HuH-7 (cell line): ENCODE data around the gene ATF2.
A peak's percentile ranks its signal among the peaks of the same experiment; 100 is the strongest.

ENCODE experiments used
- DNase-seq: peaks from one replicate; pipeline ENCODE4 v3.0.0; 2011; ENCODE audit warnings: low spot score

Gene ATF2

DNA sequence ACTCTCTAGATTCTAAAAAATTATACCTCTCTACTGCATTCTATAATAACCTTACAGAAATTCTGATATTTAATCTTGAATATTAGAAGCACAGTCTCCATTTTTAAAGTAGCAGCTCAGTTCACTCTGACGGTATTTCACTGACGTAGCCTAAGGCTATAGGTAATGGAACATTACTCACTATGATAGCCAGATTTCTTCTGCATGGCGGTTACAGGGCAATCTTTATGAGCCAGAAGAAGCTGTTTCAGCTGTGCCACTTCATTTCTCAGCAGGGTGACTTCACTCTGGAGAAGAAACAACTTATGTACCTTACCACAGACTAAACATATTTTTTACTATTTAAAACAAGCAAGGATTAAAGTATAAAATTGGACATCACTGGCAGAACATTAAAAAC is 87.5 kb downstream of the ATF2 start:
- no peak for DNase-seq

DNA sequence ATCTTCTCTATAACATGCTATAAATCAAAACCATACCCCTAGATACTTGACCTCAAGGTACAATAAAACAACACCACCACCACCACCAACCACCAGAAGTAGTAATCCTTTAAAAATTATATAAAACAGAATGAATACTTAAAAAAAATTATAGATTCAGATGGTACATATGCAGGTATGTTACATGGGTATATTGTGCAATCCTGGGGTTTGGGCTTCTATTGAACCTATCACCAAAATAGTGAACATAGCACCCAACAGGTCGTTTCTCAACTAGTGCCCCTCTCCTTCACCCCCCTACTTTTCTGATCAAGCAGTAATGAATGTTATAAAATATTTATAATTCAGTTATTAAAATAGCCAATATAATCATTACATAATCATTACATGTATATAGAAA is 91.7 kb downstream of the ATF2 start:
- DNase-seq: no peak

DNA sequence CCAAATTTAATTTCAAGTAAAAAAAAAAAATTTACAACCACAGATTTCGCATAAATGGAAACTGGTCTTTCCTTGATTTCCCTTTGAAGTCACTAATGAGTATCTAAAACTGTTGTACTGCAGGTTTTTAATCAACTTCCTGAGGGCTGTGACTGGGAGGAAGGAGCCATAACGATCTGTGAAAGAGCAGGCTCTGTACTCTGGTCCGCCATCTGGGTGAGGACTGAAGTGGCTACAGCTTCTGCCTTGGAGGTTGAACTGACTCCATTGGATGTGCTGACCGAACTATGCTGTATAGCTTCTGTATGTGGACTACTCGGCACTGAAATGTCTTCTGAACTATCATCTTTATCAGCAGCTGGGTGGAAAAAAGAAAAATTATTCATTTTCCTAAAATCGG is 93.5 kb downstream of the ATF2 start:
- no peak for DNase-seq

DNA sequence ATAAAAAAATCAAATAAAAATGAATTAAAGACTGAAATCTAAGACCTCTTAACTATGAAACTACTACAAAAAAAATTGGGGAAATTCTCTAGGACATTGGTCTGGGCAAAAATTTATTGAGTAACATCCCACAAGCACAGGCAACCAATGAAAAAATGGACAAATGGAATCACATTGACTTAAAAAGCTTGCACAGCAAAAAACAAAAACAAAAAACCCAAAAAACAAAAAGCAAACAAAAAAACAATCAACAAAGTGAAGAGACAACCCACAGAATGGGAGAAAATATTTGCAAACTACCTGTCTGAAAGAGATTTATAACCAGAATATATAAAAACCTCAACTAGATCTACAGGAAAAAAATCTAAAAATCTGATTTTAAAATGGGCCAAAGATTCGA is 99.5 kb downstream of the ATF2 start:
- no peak for DNase-seq

DNA sequence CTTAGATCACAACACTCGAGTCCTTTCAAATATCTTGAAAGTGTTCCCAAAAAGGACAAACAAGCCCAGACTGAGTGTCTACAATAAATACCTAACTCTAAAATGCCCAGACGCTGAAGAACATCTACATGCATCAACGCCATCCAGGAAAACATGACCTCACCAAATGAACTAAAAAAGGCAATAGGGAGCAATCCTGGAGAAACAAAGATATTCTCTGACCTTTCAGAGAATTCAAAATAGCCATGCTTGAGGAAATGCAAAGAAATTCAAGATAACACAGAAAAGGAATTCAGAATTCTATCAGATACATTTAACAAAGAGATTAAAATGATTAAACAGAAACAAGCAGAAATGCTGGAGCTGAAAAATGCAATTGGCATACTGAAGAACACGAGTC is 101.6 kb downstream of the ATF2 start:
- DNase-seq: no peak

DNA sequence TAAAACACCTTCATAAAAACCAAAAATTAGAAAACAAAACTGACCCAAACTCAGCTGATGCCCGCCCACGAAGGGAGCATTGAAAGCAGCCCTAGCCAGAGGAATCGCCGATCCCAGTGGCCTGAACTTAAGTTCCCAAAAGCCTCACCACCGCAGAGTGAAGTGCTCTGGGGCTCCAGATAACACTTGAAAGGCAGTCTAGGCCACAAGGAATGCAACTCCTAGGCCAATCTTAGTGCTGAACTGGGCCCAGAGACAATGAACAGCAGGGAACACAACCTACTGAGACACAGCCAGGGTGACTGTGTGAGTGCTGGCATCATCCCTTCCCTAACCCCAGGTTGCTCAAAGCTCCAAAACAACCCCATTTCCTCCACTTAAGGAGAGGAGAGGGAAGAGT is 103.2 kb downstream of the ATF2 start:
- DNase-seq: no peak

DNA sequence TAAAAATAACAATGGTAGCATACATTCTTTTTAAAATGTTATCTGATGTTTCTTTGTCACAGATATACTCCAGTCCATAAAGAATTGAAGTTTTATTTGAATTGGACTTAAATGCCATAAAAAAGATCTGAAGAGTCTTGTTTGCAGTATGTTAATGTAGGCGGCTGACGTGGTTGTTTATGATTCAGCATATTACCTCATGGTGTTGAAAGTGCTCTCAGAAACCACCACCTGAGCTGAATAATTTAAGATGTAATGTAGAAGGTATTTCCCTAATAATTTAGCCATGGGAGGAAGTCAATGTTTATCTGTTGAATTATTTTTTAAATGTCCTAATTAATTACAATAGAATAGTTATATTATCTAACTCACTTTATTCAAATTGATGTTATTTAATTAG is 104.3 kb downstream of the ATF2 start:
- DNase-seq: no peak

DNA sequence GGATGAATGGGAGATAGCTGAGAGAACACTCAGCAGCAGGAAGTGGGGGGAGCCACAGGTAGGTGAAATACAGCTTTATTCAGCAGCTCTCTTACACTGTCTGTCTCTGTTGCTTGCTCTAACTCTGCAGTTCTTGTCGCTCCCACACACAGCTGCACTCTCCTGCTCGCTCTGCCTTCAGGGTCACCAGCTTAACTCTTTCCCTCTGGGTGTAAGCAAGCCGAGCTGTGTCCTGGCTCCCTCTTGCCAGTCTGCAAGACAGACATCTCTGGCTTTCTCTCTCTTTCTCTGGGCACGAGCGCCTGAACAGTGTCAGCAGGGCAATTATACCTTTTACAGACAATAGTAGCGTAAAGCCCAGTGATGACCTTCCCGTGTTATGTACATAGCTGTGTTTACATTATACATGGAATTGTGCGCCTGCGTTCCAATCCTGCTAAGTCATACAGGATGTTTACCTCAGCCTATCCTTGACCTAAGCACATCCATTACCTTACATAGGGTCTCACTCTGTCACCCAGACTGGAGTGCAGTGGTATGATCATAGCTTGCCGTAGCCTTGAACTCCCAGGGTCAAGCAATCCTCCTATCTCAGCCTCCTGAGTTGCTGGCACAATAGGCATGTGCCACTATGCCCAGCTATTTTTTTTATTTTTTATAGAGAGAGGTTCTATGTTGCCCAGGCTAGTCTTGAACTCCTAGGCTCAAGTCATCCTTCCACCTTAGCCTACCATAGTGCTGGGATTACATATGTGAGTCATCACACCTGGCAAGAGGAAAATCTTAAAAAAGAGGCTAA is 105.0 kb downstream of the ATF2 start:
- DNase-seq: no peak

DNA sequence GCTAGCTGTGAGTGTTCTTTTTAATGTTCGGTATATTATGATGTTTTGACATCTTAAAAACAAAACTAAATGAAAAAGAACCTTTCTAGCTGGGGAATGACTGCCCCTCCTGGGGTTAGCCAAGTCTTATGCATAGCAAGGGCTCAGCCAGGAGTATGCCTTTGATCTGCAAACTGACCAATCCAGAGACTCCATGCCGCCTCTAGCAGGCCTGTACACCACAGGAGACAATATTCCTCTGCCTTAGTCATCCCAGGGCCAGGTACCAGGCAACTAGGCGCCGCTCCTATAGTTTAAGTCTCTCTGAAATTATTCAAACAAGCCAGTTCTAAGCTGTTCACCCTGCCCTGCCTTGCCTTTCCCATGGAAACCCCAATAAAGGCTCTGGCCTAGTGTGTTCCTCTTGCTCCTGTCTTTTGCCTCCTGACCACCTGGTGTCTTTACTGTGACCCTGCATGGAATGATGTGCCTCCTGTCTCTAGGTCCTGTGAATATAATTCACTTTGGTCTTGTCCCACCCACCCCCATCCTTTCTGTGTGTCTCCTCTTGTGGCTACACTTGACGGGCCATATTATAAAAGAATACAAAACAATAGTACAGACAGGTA is 110.8 kb downstream of the ATF2 start:
- DNase-seq: no peak

DNA sequence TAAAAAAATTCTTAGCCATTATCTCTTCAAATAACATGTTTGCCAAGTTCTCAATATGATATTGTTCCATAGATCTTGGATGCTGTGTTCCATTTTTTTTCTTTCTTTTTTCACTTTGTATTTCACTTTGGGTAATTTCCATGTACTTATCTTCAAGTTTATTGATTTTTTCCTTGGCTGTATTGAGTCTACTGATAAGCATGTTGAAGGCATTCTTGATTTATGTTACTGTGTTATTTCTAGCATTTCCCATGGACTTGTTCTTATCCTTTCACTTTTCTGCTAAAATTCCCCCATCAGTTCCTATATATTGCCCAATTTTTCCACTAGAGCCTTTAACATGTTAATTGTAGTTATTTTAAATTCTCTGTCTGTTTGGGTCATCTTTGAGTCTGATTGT is 112.0 kb downstream of the ATF2 start:
- no peak for DNase-seq

DNA sequence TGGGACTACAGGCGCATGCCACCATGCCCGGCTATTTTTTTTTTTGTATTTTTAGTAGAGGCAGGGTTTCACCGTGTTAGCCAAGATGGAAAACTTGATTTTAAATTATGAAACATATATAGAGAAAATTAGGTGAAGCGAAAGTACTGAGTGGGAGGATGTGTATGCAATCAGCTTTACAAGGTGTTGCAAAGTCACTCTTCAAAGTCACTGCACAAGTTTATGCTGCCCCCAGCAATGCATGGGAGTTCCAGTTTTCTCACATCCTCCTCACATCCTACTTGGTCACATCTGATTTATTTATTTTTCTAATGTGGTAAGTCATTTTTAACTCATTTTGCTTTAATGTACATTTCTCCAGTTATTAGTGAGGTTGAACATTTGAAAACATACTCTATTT is 113.7 kb downstream of the ATF2 start:
- no peak for DNase-seq

DNA sequence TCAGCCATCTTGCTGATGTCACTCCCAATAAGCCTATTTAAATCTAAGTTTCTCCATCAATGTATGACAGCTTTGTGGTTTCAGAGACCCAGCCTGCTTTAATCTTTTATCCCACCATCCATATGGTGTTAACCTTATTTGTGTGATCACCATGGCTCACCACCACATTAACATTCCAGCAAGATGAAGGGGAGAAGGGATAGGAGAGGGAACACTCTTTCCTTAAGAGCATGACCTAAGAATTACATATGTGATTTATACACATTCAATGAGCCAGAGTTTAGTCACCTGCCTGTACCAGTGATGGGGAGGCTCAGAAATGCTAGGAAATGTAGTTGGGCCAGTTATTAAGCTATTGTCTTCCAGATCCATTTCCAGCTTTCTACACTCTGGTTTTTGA is 118.3 kb downstream of the ATF2 start:
- no peak for DNase-seq

DNA sequence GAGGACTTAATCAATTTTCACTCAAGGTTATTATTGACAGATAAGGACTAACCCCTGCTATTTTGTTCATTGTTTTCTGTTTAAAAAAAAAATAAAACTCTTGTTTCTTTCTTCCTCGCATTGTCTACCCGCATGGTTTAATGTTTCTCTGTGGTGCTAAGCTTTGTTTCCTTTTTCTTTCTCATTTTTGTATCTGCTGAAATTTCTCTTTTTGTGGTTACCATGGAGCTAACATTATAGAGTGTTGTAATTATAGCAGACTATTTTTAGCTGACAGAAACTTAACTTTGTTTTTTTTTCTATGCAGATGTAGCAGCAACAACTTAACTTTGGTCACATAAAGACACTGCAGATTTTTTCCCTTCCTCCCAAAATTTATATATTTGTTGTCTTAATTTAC is 119.7 kb downstream of the ATF2 start:
- no peak for DNase-seq

DNA sequence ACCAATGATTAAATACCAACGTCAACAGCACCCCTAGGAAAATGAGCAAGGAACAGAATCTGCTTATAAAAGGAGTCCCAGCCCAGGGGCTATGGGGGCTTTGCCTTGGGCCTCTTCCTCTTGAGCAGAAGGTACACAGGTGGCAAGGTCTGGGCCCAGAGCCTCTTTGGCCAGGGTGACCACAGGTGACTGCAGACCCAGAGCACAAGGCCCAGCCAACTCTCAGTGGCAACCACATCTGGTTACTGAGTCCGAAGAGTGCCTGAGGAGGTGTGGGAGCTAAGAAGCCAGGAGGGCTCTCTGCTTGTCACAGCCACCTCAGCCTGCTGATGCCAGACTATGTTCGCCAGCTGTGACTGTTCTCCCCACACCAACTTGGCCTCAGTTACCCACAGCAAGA is 128.5 kb downstream of the ATF2 start:
- no peak for DNase-seq

DNA sequence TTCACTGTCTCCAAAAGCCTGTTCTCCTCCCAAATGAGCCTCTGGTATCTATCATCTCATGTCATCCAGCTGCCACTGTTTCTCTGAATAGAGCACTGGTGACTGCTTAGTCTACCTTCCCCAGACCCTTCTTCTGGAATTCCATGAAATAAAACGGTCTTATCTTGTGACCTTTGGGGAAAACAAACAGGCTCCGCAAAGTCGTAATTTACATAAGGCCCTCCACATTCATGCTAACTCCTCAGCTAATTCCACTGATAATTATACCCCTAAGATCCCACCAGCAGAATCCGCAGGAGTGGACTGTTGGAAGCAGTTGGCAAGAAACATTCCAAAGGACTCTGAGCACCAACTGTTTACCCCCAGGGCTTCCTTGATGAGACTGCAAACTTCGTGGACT is 129.0 kb downstream of the ATF2 start:
- no peak for DNase-seq

DNA sequence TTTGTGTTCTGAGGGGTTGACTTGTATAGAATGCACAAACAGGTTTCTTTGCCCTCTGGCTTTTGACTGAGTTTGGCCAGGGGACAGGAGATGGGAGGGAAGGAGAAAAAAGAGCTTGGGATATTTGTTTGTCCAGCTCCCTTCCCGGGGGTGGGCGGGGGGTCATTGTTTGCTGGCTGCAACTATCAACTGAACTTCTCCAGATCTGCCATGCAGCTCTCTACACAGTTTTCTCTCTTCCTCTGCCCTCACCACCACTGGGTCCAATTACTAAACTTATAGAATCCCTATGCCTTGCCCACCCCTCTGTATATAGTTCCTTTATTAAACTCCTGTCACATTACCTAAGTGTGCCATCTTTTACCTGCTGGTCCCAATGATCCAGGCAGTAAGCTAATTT is 130.1 kb downstream of the ATF2 start:
- no peak for DNase-seq

DNA sequence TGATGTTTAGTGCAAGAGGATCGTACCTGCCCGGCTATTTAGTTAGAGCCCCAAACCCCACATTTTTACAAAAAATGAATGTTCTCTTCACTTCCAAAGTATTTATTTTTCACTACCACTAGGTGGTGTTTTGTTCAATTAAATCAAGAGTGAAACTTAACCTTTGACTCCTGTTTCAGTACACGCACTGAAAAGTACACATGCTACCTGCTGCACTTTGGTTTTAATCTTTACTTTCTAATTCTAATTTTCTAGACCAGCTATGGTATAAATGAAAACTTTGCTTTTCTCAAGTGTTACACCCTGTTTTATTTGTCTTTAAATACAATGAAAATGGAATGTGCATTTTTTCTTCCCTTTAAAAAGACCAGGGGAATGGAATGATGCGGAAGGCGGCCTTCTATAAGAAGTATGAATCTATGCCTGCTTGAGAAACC is 131.4 kb downstream of the ATF2 start:
- no peak for DNase-seq

DNA sequence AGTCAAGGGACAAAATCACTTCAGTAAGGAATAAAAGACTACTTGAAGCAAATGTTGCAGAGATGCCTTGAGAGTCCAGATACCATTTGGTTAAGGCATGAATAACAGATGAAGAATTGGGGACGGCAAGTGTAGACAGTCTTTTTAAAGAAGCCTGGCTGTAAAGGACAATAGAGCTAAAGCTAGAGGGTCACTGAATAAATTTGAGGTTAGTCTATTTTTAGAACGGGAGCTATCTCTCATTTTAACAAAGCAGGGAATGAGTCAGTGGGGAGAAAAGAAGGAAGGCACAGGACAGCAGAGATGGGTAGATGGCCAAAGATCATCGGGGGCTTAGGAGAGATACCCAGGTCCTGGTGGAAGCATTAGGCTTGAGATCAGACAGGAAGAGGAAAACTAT is 132.2 kb downstream of the ATF2 start:
- no peak for DNase-seq

DNA sequence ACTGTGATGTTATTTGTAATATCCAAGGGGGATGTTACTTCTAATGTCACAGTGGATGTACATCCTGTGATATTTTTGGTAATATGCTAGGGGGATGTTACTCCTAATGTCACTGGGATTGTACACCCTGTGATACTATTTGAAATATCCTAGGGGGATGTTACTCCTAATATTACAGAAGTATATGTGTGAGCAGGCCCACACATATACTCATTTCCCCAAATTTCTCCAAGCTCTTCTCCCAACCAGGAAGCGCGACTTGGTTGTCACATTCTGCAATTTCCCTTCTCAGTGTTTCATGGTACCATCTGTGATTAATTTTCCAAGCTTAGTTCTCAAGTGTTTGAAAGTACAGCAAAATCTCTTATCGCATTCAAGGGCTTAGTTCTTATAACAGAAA is 133.3 kb downstream of the ATF2 start:
- DNase-seq: no peak

DNA sequence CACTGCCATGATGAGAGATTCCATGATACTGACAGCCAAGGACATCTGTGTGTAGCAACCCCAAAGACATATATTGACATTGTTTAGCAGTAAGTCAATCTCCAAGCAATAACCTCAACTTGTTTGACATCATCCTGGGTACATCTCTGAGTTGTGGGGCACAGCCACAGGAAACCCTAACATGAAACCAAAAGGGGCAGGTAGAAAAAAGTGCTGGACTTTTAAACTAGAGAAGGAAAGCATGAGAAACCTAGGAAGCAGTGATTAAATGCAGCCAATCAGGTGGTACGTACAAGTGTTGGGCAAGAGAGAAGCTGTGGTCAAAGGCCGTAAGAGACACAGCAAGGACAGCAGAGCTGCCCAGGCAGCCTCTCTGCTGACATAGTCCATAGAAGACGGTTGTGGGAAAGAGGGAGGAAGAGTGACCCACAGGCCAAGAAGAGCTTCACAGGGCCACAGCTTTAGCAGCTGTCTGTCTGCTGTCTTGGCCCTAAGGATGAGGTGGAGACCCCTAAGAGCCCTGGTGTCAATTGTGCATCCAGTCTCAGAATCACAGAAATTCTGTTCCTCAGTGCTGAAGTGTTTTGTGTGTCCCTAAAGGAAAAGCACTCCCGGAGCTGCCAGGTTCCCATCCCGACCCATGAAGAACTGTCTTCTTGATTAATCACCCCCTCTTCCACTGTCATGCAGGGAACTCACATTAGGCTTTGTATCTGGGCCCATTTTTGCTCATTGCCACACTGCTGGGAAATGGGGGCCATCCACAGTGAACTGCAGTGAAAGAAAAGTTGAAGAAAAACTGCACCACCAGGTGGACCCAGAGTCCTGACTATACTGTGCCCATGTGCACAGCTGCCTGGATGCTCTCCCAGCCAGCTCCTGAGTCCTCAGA is 137.4 kb downstream of the ATF2 start:
- DNase-seq: peak; percentile 58

DNA sequence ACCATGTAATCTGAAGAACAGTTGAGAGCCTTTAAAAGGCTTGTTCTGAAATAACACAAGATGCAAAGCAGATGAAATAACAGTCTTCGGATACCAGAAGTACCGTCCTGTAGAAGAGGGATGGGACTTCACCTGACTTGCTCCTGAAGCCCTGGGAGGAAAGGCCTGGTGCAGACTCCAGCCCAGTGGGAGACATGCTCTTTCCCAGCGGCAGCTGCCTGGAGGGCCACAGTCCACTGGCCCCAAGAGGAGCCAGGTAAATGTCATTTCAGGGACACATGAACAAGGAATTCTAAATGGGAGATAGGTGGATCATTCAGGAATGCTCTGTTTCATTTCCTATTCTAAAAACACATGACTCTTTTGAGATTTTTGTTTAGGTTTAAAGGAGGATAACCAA is 140.2 kb downstream of the ATF2 start:
- DNase-seq: no peak

DNA sequence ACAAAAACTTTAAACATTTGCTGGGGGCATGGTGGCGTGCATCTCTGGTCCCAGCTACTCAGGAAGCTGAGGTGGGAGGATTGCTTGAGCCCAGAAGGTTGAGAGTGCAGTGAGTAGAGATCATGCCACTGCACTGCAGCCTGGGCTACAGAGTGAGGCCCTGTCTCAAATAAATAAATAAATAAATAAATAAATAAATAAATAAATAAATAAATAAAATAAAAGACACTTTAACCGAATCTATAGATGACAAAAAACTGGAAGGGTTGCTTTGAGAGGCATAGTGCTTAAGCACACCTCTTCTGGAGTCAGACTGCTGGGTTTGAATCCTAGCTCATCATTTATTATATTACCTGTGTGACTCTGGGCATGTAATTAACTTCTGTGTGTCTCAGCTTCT is 141.6 kb downstream of the ATF2 start:
- DNase-seq: no peak

DNA sequence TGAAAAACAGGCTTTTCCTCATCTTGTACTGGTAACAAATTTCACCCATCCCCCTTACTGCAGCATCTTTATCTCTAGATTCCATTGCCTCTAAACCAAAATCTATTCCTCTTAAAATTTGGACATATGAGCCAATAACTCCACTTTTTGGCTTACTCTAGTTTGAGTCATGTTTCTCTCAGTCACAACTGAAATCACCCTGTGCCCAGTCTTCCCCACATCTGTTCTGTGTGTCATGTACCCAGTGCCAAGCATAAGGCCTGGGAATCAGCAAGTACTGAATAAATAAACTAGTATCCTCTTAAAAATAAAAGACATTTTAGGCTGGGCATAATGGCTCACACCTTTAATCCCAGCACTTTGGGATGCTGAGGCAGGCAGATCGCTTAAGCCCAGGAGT is 142.1 kb downstream of the ATF2 start:
- no peak for DNase-seq
